Measurements from ENCODE around the gene SNCAIP. TPM values are rescaled to one million over a fixed set of nuclear protein-coding genes. Genes with fewer than 3 reads are reported as not detected.

The SNCAIP gene
- total and polyA plus RNA-seq, 2 of the 4 experiments (the other 2 are of a cell fraction), result 15.3 to 19.0 TPM

- Histone ChIP-seq H2BK20ac (ENCODE audit: low read depth, low read length) (no peak overlapping the region), H4K91ac (ENCODE audit: insufficient read depth, low read depth, low read length) (no peak overlapping the region), H3K27ac (ENCODE audit: insufficient read depth, low read length) (no peak overlapping the region), H3K4me3 (ENCODE audit: insufficient read depth, low read depth, low read length) (no peak overlapping the region), H3K9me3 (ENCODE audit: control insufficient read depth, insufficient read depth, low read length) (no peaks in the 10 kb centered on the region), H3K9me1 (ENCODE audit: insufficient read depth, low read length) (peaks cover 4% of the 10 kb centered on the region; the same call in 1 of the 2 replicates), H3K23ac (ENCODE audit: low read depth, low read length) (no peak overlapping the region), H3K4me2 (ENCODE audit: low read depth, low read length) (no peak overlapping the region), H4K5ac (ENCODE audit: low read depth, low read length) (no peak overlapping the region), H2AFZ (replicated peaks; ENCODE audit: low read length, poor library complexity) (no peak overlapping the region), H3K27me3 (ENCODE audit: control insufficient read depth, insufficient read depth, low read length) (no peaks in the 10 kb centered on the region), H3K9ac (ENCODE audit: low read depth, low read length) (no peak overlapping the region), H2BK5ac (ENCODE audit: low read depth, low read length, poor library complexity, severe bottlenecking) (no peak overlapping the region), H3K79me1 (ENCODE audit: low read depth in 1 of 2, low read length in 2 of 2) (peaks cover 9 to 13% of the 10 kb centered on the region in 2 experiments), H3K18ac (ENCODE audit: low read depth, low read length) (no peak overlapping the region), H4K8ac (ENCODE audit: low read depth in 2 of 2, low read length in 2 of 2) (no peak overlapping the region), H4K20me1 (ENCODE audit: insufficient read depth, low read length) (no peaks in the 10 kb centered on the region), H2BK120ac (ENCODE audit: low read depth, low read length) (no peak overlapping the region), H2AK5ac (ENCODE audit: low read depth, low read length) (no peak overlapping the region), H3K36me3 (ENCODE audit: control insufficient read depth, insufficient read depth, low read length) (no peaks in the 10 kb centered on the region; the same call in 1 of the 2 replicates), H3K56ac (ENCODE audit: extremely low read depth, insufficient read depth, low read length) (no peak overlapping the region), H3K4ac (ENCODE audit: low read depth, low read length) (no peak overlapping the region), H2AK9ac (replicated peaks; ENCODE audit: low read depth, low read length, poor library complexity) (no peak overlapping the region), H2BK15ac (ENCODE audit: low read depth, low read length) (no peak overlapping the region), H3K14ac (replicated peaks; ENCODE audit: low read depth, low read length) (no peak overlapping the region), H3K4me1 (ENCODE audit: control insufficient read depth, insufficient read depth, low read length) (no peaks in the 10 kb centered on the region)
- POLR2A ChIA-PET (ENCODE audit: unreplicated experiment), result no interaction called here
- BruUV-seq (replicated peaks), result no TSS peak
- DNase-seq, result no peak
- no CpG with 5 or more reads among the region's 4 CpGs for WGBS, 2 experiments (ENCODE audit: extremely low coverage in 2 of 2, insufficient read length in 1 of 2)
- CTCF ChIA-PET, result no interaction called here
- dilution Hi-C loops (cut with HindIII; ENCODE audit: low sequenced_read_pairs, unreplicated experiment), result no loop called here
- ATAC-seq (ENCODE audit: low read depth), result no peak
- in situ Hi-C loops (cut with MboI; ENCODE audit: low sequenced_read_pairs), result no loop called here
- TF ChIP-seq POLR2A (IDR thresholded peaks at IDR 0.05; ENCODE audit: low read depth, low read length) (no peak), MAFK (IDR thresholded peaks at IDR 0.05; ENCODE audit: low read depth, low read length) (no peak), ELK1 (IDR thresholded peaks at IDR 0.05; ENCODE audit: borderline replicate concordance, low read depth, low read length) (no peak)
- intact Hi-C loops (cut with micrococcal nuclease), result no loop called here
These were observed 73.2 kb downstream of the SNCAIP start for GRCh38 chr5:122385286-122385685.

Measured in IMR-90 (cell line).